ENCODE measurements around the gene TADA1. TPM values are rescaled to one million over a fixed set of nuclear protein-coding genes. Genes with fewer than 3 reads are reported as not detected.
A peak's percentile ranks its signal among the peaks of the same experiment; 100 is the strongest.

Gene TADA1
- total RNA-seq, 1 experiment from 2014 or later, result 13.1 TPM

- H3K4me1 Mint-ChIP-seq (ENCODE audit: low read depth, unreplicated experiment), result peaks cover 25% of the 10 kb centered on the region
- intact Hi-C loops (cut with micrococcal nuclease; ENCODE audit: unreplicated experiment), result no loop called here
- CTCF ChIA-PET, result interaction anchor here (0.6 to 1.4 kb wide), 6 partner anchors 26 to 344 kb away, joined by 5 to 12 read pairs (median 6); partner anchors contain the start of gene POU2F1
Measured at GRCh38 chr1:166876540-166876838, 425 bp upstream of the TADA1 start.

GRCh38 chr1:166875302-166875733, 746 bp downstream of the TADA1 start:
- TF ChIP-seq CTCF (IDR thresholded peaks at IDR 0.05; ENCODE audit: unreplicated experiment), result no peak
- intact Hi-C loops (cut with micrococcal nuclease; ENCODE audit: unreplicated experiment), result no loop called here
- DNase-seq, result no peak

More at GRCh38 chr1:166876540-166876838, 425 bp upstream of the TADA1 start:
- Mint-ChIP-seq H3K27me3 (ENCODE audit: unreplicated experiment) (no peaks in the 10 kb centered on the region), H3K27ac (ENCODE audit: unreplicated experiment) (peak overlapping the region; percentile 84), H3K4me3 (ENCODE audit: low read depth, unreplicated experiment) (peak overlapping the region; percentile 71), H3K36me3 (ENCODE audit: insufficient read depth, unreplicated experiment) (peaks cover 26% of the 10 kb centered on the region), H3K9me3 (ENCODE audit: low read depth, unreplicated experiment) (no peaks in the 10 kb centered on the region)
- no TSS peak for BruUV-seq (replicated peaks)
- DNase-seq, result no peak
- TF ChIP-seq CTCF (IDR thresholded peaks at IDR 0.05; ENCODE audit: unreplicated experiment), result peak; percentile 15

GRCh38 chr1:166874464-166874863, 1.6 kb downstream of the TADA1 start:
- H3K9me3 Mint-ChIP-seq (ENCODE audit: low read depth, unreplicated experiment), result no peaks in the 10 kb centered on the region
- intact Hi-C loops (cut with micrococcal nuclease; ENCODE audit: unreplicated experiment), result no loop called here
- H3K4me3 Mint-ChIP-seq (ENCODE audit: low read depth, unreplicated experiment), result peak overlapping the region; percentile 71
- no peak overlapping the region for H3K27ac Mint-ChIP-seq (ENCODE audit: unreplicated experiment)
- CTCF ChIA-PET, result no interaction called here
- H3K4me1 Mint-ChIP-seq (ENCODE audit: low read depth, unreplicated experiment), result peaks cover 25% of the 10 kb centered on the region
- TSS peak; percentile 47 for BruUV-seq (replicated peaks)
- H3K36me3 Mint-ChIP-seq (ENCODE audit: insufficient read depth, unreplicated experiment), result peaks cover 31% of the 10 kb centered on the region
- TF ChIP-seq CTCF (IDR thresholded peaks at IDR 0.05; ENCODE audit: unreplicated experiment), result no peak
- DNase-seq, result no peak
- H3K27me3 Mint-ChIP-seq (ENCODE audit: unreplicated experiment), result no peaks in the 10 kb centered on the region

More at GRCh38 chr1:166875302-166875733, 746 bp downstream of the TADA1 start:
- BruUV-seq (replicated peaks), result no TSS peak
- peak overlapping the region; percentile 84 for H3K27ac Mint-ChIP-seq (ENCODE audit: unreplicated experiment)
- H3K9me3 Mint-ChIP-seq (ENCODE audit: low read depth, unreplicated experiment), result no peaks in the 10 kb centered on the region
- no peaks in the 10 kb centered on the region for H3K27me3 Mint-ChIP-seq (ENCODE audit: unreplicated experiment)
- CTCF ChIA-PET, result interaction anchor here (1.4 kb wide), 1 partner anchor 35 kb away, joined by 6 read pairs; no protein-coding TSS in a partner anchor
- H3K4me1 Mint-ChIP-seq (ENCODE audit: low read depth, unreplicated experiment), result peaks cover 25% of the 10 kb centered on the region
- peaks cover 30% of the 10 kb centered on the region for H3K36me3 Mint-ChIP-seq (ENCODE audit: insufficient read depth, unreplicated experiment)
- H3K4me3 Mint-ChIP-seq (ENCODE audit: low read depth, unreplicated experiment), result peak overlapping the region; percentile 71

- no peak for TF ChIP-seq CTCF (IDR thresholded peaks at IDR 0.05; ENCODE audit: unreplicated experiment)
- BruUV-seq (replicated peaks), result no TSS peak
- H3K27ac Mint-ChIP-seq (ENCODE audit: unreplicated experiment), result no peak overlapping the region
- H3K27me3 Mint-ChIP-seq (ENCODE audit: unreplicated experiment), result no peaks in the 10 kb centered on the region
- intact Hi-C loops (cut with micrococcal nuclease; ENCODE audit: unreplicated experiment), result no loop called here
- peaks cover 8% of the 10 kb centered on the region for H3K4me1 Mint-ChIP-seq (ENCODE audit: low read depth, unreplicated experiment)
- H3K9me3 Mint-ChIP-seq (ENCODE audit: low read depth, unreplicated experiment), result no peaks in the 10 kb centered on the region
- CTCF ChIA-PET, result no interaction called here
- peaks cover 34% of the 10 kb centered on the region for H3K36me3 Mint-ChIP-seq (ENCODE audit: insufficient read depth, unreplicated experiment)
- DNase-seq, result no peak
- no peak overlapping the region for H3K4me3 Mint-ChIP-seq (ENCODE audit: low read depth, unreplicated experiment)
Measured at GRCh38 chr1:166870584-166870983, 5.5 kb downstream of the TADA1 start.

Data from Calu3 (cell line).